Heart right ventricle (tissue), 16 donors: Measurements from ENCODE around the gene DPAGT1. TPM values are rescaled to one million over a fixed set of nuclear protein-coding genes. Genes with fewer than 3 reads are reported as not detected.

ENCODE experiments used
- ATAC-seq, 8 donors: fragments of 200-7000 bp; cut with Tn5 transposase; one replicate each; pipeline ENCODE4 v1.9.1; 2020; ENCODE audit warnings: mild to moderate bottlenecking in 8 of 8, moderate library complexity in 8 of 8, moderate number of reproducible peaks in 1 of 8
- DNase-seq, 2 donors: peaks; one replicate each; pipeline ENCODE4 v3.0.0-alpha.2; 2020
- H3K27ac ChIP-seq, 10 donors: fragments of 200-600 bp; sonication (generic) in 2 of 10; one replicate each; pipeline versions ENCODE4 v1.5.0 to v1.8.0; 2020 to 2022; ENCODE audit warnings: mild to moderate bottlenecking in 3 of 10
- H3K27me3 ChIP-seq, 7 donors: fragments of 200-600 bp; one replicate each; pipeline ENCODE4 v1.8.0; 2021 to 2022; ENCODE audit warnings: mild to moderate bottlenecking in 2 of 7
- H3K36me3 ChIP-seq, 9 donors: fragments of 200-600 bp; sonication (generic) in 1 of 9; one replicate each; pipeline versions ENCODE4 v1.5.0 to v1.8.0; 2020 to 2022; ENCODE audit warnings: mild to moderate bottlenecking in 2 of 9
- H3K4me1 ChIP-seq, 9 donors: fragments of 200-600 bp; sonication (generic) in 1 of 9; one replicate each; pipeline versions ENCODE4 v1.5.0 to v1.8.0; 2020 to 2022; ENCODE audit warnings: mild to moderate bottlenecking in 4 of 9
- H3K4me3 ChIP-seq, 10 donors: fragments of 200-600 bp; sonication (generic) in 2 of 10; one replicate each; pipeline versions ENCODE4 v1.5.0 to v1.8.0; 2020 to 2022; ENCODE audit warnings: mild to moderate bottlenecking in 7 of 10, moderate library complexity in 2 of 10
- H3K9me3 ChIP-seq, 11 donors: fragments of 200-600 bp in 10 of 11; sonication (generic) in 2 of 11; one replicate each; pipeline versions ENCODE4 v1.5.0 to v1.8.0; 2013 to 2022; ENCODE audit warnings: mild to moderate bottlenecking in 2 of 11, control low read depth in 1 of 11, moderate library complexity in 1 of 11
- CTCF ChIP-seq, 9 donors: fragments of 200-600 bp; sonication (generic) in 2 of 9; IDR thresholded peaks; one replicate each; pipeline versions ENCODE4 v1.5.0 to v1.8.0; 2021 to 2022; ENCODE audit warnings: antibody characterized with exemption in 9 of 9, mild to moderate bottlenecking in 5 of 9, moderate library complexity in 1 of 9
- WGBS, 2 donors: extraction: QIAGEN DNeasy Blood & Tissue Kit; methylation state at CpG; one replicate each; pipeline ENCODE4 v1.1.7; 2013; ENCODE audit warnings: inconsistent platforms in 1 of 2; 5-methylcytosine and 5-hydroxymethylcytosine counted together
- intact Hi-C, 10 donors: fragments of 100-400 bp; cut with DNase I; formaldehyde crosslinking; loops; one replicate each; pipeline versions ENCODE4 v1.11.1 to v1.14.2; 2022
- polyA plus RNA-seq, 2 donors: library from polyadenylated mRNA; stranded (reverse); fragments of 200-250 nt; gene quantifications; one replicate each; pipeline ENCODE4 v1.2.3, GENCODE V29; 2013
- total RNA-seq, 10 donors: library from RNA; stranded (reverse); fragmentation: NEBNext Ultra II Directional in 3 of 10; extraction: Animal tissue kit (Norgen Biotek cat#: 25700) in 3 of 10; gene quantifications; one replicate each; pipeline versions ENCODE4 v1.2.1 to v1.2.4, GENCODE V29; 2021 to 2023
- donor health status: Arrhythmogenic right ventricular cardiomyopathy.
- donor health status: ischemic (EF 13 %, LVEDD 7.1; RV severe dilation, severe dysfunction).
- donor health status: healthy with polysubstance abuse.
- donor health status: DM: no; HTN: yes; CAD: no.
- donor health status: DM: no; HTN: no; CAD: no.
- donor health status: ischemic (EF 25% LVEDD 6.9; RV normal size, moderate dysfunction).
- donor health status: ischemic (EF 25% LVEDD 5.7; RV mildly dilated, moderate dysfunction).
- donor health status: healthy.
- donor health status: DM: yes; HTN: yes; CAD: no.
- donor health status: Ischemic cardiomyopathy.
- donor health status: ischemic (EF 35%, LVEDD 5.7; RV mildly dilated, moderate dysfunction).
- donor health status: nonischemic (EF 11% LVEDD 7.7; RV severe dilation, severe dysfunction).
- donor health status: DM: yes; HTN: yes; CAD: no.
- donor health status: PGD.
- donor health status: ischemic (EF 29% LVEDD 5.4; RV normal size, mild dysfunction).
- donor health status: nonischemic (EF 23%, LVEDD 6.1; RV moderate dilation, normal function).

DPAGT1 gene
- total and polyA plus RNA-seq, 12 donors: 8.6 to 24.3 (median 16.5) TPM

DNA sequence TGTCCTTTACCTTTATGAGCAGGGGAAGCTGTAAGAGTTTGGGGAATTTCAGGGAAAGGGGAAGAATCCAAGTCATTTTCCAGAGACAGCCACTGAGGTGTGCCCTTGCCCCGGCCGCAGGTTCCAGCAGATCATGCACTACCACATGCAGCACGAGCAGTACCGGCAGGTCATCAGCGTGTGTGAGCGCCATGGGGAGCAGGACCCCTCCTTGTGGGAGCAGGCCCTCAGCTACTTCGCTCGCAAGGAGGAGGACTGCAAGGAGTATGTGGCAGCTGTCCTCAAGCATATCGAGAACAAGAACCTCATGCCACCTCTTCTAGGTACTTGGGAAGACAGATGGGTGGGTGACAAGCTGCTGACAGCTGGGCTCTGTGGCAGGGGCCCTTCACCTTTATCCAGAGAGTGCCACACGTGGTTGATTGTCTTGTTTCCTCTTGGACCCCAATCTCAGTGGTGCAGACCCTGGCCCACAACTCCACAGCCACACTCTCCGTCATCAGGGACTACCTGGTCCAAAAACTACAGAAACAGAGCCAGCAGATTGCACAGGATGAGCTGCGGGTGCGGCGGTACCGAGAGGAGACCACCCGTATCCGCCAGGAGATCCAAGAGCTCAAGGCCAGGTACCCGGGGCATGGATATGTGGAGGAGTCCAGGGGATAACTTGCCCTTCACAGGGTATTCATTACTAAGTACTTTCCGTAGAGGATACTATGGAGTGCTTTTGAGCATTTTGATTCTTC, 22.8 kb downstream of the DPAGT1 start:
- Histone ChIP-seq H3K27ac (no peak overlapping the region), H3K4me1 (peaks cover 0 to 20% (median 0%) of the 10 kb centered on the region in 9 donors), H3K4me3 (peak overlapping the region in 1 of 10 donors; percentile 2), H3K36me3 (peaks cover 4 to 92% (median 78%) of the 10 kb centered on the region in 9 donors), H3K9me3 (no peaks in the 10 kb centered on the region), H3K27me3 (no peaks in the 10 kb centered on the region)
- ATAC-seq: no peak
- no peak for DNase-seq
- no peak for TF ChIP-seq CTCF (IDR thresholded peaks at IDR 0.05)
- WGBS, 2 donors: 92 to 94% methylated on average over 19 of the region's 19 CpGs
- intact Hi-C loops: no loop called here

GRCh38 chr11:119077839-119078238, 23.8 kb downstream of the DPAGT1 start:
- no peak for ATAC-seq
- no peak for TF ChIP-seq CTCF (IDR thresholded peaks at IDR 0.05)
- Histone ChIP-seq H3K4me1 (peaks cover 0 to 20% (median 0%) of the 10 kb centered on the region in 9 donors), H3K4me3 (no peak overlapping the region), H3K9me3 (no peaks in the 10 kb centered on the region), H3K36me3 (peaks cover 4 to 100% (median 81%) of the 10 kb centered on the region in 9 donors), H3K27ac (no peak overlapping the region), H3K27me3 (no peaks in the 10 kb centered on the region)
- intact Hi-C loops: no loop called here
- no peak for DNase-seq
- 95% methylated on average over 11 of the region's 11 CpGs for WGBS, 2 donors

DNA sequence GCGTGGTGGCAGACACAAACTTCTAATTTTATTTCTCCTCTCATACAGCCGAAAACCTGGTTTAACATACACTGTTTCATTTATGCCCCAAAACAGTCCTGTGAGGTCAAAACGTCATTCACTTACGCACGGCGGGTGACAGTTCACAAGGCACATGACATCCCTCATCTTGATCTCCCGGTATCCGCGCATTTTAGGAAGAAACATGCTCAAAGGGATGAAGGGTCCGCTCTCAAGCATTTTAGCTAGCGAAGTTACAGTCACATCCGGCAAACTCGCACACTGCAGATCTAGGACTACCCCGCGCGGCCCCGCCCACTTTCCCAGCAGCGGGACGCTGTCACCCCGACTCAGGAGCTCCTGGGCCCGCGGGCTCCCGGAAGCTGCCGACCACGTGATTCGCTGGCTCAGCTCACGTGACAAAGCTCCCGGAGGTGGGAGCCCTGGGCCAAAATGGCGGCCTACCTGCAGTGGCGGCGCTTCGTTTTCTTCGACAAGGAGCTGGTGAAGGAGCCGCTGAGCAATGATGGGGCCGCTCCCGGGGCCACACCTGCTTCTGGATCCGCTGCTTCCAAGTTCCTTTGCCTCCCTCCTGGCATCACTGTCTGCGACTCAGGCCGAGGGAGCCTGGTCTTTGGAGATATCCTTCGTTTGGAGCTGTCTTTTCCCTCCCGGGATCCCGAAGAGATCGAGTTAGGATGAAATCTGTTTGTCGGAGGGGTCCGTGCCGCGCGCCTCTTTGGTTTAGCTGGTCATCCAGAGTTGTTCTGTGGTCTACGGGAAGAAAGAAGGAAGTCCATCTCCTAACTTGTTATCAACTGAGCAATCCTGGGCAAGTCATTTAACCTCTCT, 34.1 kb downstream of the DPAGT1 start, which contains the start of gene VPS11:
TSS of gene VPS11 (plus strand) at position 448 of the 852 bp plus-strand sequence. CDS start at position 454, 6 bp downstream.
- intact Hi-C loops: loop anchor here in 1 of 10 donors (10.0 kb wide), 1 partner anchor 53 kb away; the partner anchor contains the start of genes RPS25 and TRAPPC4
- H3K36me3 ChIP-seq: peaks cover 0 to 48% (median 20%) of the 10 kb centered on the region in 9 donors
- H3K27me3 ChIP-seq: no peaks in the 10 kb centered on the region
- 0 to 1% methylated on average over 49 of the region's 49 CpGs for WGBS, 2 donors
- DNase-seq (peak; percentile 97 to 98), ATAC-seq (peak; percentile 97 to 99 (median 99))
- H3K27ac ChIP-seq: peak within 1 kb of the TSS; percentile 62 to 94 (median 88)
- peak within 1 kb of the TSS; percentile 65 to 99 (median 87) for H3K4me3 ChIP-seq
- H3K4me1 ChIP-seq: peaks cover 4 to 38% (median 29%) of the 10 kb centered on the region in 9 donors
- no peaks in the 10 kb centered on the region for H3K9me3 ChIP-seq
- TF ChIP-seq CTCF (IDR thresholded peaks at IDR 0.05): no peak

DNA sequence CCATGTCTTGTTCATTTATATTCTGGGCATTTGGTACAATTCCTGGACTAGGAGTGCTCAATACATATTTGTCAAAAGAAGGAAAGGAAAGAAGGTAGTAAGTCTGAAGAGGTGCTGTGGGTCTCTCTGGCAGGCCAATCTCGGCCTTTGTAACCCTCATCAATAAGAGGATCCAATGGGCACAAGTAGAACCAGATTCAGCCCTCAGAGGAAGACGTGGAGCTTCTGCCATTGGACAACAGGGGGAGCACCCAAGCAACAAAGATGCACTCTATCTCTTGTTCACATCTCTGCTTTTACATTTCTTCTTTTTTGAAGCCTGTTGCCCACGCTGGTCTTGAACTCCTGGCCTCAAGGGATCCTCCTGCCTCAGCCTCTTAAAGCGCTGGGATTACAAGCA, 36.3 kb downstream of the DPAGT1 start:
- no peak overlapping the region for H3K4me3 ChIP-seq
- H3K27ac ChIP-seq: no peak overlapping the region
- no peaks in the 10 kb centered on the region for H3K27me3 ChIP-seq
- TF ChIP-seq CTCF (IDR thresholded peaks at IDR 0.05): peak in 5 of 9 donors; percentile 9 to 54 (median 17)
- no peaks in the 10 kb centered on the region for H3K9me3 ChIP-seq
- no peak for DNase-seq
- intact Hi-C loops: loop anchor here in 1 of 10 donors (10.0 kb wide), 1 partner anchor 51 kb away; the partner anchor contains the start of genes RPS25 and TRAPPC4
- 74 to 77% methylated on average over 4 of the region's 4 CpGs for WGBS, 2 donors
- peaks cover 0 to 42% (median 4%) of the 10 kb centered on the region in 9 donors for H3K36me3 ChIP-seq
- ATAC-seq: no peak
- peaks cover 4 to 43% (median 29%) of the 10 kb centered on the region in 9 donors for H3K4me1 ChIP-seq
